A549 treated with AZD9567 at 1 μM for 4 hours (cell line): Measurements from ENCODE around the gene MCM10. TPM values are rescaled to one million over a fixed set of nuclear protein-coding genes. Genes with fewer than 3 reads are reported as not detected.

Experiments
- total RNA-seq: library from RNA; stranded (reverse); fragments of 200-300 nt; extraction: Qiagen RNA extraction; gene quantifications from 5 replicates; pipeline ENCODE4 v1.2.3, GENCODE V29; 2022; ENCODE audit not compliant: insufficient read depth

MCM10 gene
- 22.3 to 25.4 TPM (median 23.8 TPM) in 5 replicates for total RNA-seq

GRCh38 chr10:13160934-13161856, at the start of gene MCM10:
Gene MCM10 (plus strand): TSS chr10:13161558. CDS start chr10:13164203, 2,645 bp downstream.

DNA sequence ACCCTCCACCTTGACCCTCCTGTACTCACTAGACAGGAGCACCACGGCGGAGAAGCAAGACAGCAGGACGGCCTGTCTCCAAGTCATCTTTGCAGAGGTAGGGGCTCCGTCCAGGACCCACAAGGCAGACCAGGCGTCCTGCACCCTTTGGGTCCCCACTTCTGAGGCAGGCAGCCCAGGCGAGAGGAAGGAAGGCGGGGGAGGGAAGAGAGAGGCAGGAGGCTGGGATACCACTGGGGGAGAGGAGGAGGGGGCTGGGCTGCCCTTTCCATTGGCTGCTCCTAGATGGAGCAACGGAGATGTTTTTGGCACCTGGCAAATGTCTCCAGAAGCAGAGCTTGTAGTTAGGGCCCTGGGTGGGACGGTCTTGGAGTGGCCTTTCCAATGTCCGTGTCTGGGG, 72.8 kb downstream of the MCM10 start, which contains the start of gene UCMA:
UCMA (minus strand) TSS at position 203 of the 400 bp plus-strand sequence; CDS start at position 87, 116 bp downstream.

Other genes with a start within 250 kb of the MCM10 start
- gene CCDC3, start 159.8 kb upstream of the MCM10 start, total RNA-seq, result 0.92 to 1.2 TPM (median 1.0 TPM) in 4 of 5 replicates, not detected in the other
- gene OPTN, start 61.4 kb upstream of the MCM10 start, total RNA-seq, result 50.1 to 62.0 TPM (median 55.4 TPM) in 5 replicates
- not detected in 5 replicates for gene UCMA, start 72.8 kb downstream of the MCM10 start, total RNA-seq
- gene PHYH, start 138.5 kb downstream of the MCM10 start, total RNA-seq, result 29.3 to 32.5 TPM (median 30.3 TPM) in 5 replicates
- gene SEPHS1, start 186.7 kb downstream of the MCM10 start, total RNA-seq, result 56.5 to 76.3 TPM (median 59.7 TPM) in 5 replicates